Type B pancreatic cell (in vitro differentiated cells): ENCODE data around the gene RBBP8NL. TPM values are rescaled to one million over a fixed set of nuclear protein-coding genes. Genes with fewer than 3 reads are reported as not detected.

ENCODE experiments used
- DNase-seq: peaks from one replicate; pipeline ENCODE4 v3.0.0; 2021; ENCODE audit warnings: mixed read lengths; ENCODE audit not compliant: unreplicated experiment; ENCODE audit errors: extremely low spot score
- H3K27ac Mint-ChIP-seq: 2 replicates; pipeline ENCODE4 v1.8.0; 2021; ENCODE audit warnings: mild to moderate bottlenecking, mixed read lengths
- H3K27me3 Mint-ChIP-seq: 2 replicates; pipeline ENCODE4 v1.8.0; 2021; ENCODE audit warnings: mixed read lengths
- H3K36me3 Mint-ChIP-seq: 2 replicates; pipeline ENCODE4 v1.8.0; 2021; ENCODE audit warnings: mixed read lengths
- H3K4me1 Mint-ChIP-seq: one replicate; pipeline ENCODE4 v1.8.0; 2021; ENCODE audit warnings: mixed read lengths; ENCODE audit not compliant: unreplicated experiment
- H3K4me3 Mint-ChIP-seq: 2 replicates; pipeline ENCODE4 v1.8.0; 2021; ENCODE audit warnings: mild to moderate bottlenecking, mixed read lengths
- H3K9me3 Mint-ChIP-seq: 2 replicates; pipeline ENCODE4 v1.8.0; 2021; ENCODE audit warnings: mixed read lengths
- CTCF ChIP-seq: fragments of 200-600 bp; sonication (generic); conservative IDR thresholded peaks from 2 replicates; pipeline ENCODE4 v1.5.0; 2021; ENCODE audit warnings: antibody characterized with exemption, mild to moderate bottlenecking
- total RNA-seq: library from RNA; stranded (reverse); gene quantifications from 2 replicates; pipeline ENCODE4 v1.2.1, GENCODE V29; 2021; ENCODE audit warnings: low replicate concordance

The RBBP8NL gene
- total RNA-seq, 1 donor from 2014 or later, result 7.3 TPM

GRCh38 chr20:62474604-62475026 lies 47.3 kb upstream of the RBBP8NL start:
- TF ChIP-seq CTCF, result no peak
- H3K9me3 Mint-ChIP-seq, result no peaks in the 10 kb centered on the region
- H3K36me3 Mint-ChIP-seq, result no peaks in the 10 kb centered on the region
- H3K27ac Mint-ChIP-seq, result no peak overlapping the region
- H3K27me3 Mint-ChIP-seq, result peaks cover 47% of the 10 kb centered on the region
- no peak for DNase-seq
- H3K4me3 Mint-ChIP-seq, result peak overlapping the region; percentile 82
- H3K4me1 Mint-ChIP-seq, result peaks cover 24% of the 10 kb centered on the region

GRCh38 chr20:62473717-62474603 lies 46.6 kb upstream of the RBBP8NL start:
- Mint-ChIP-seq H3K9me3 (no peaks in the 10 kb centered on the region), H3K27me3 (peaks cover 40% of the 10 kb centered on the region), H3K4me1 (peaks cover 24% of the 10 kb centered on the region), H3K27ac (peak overlapping the region; percentile 56), H3K36me3 (no peaks in the 10 kb centered on the region), H3K4me3 (peak overlapping the region; percentile 82)
- no peak for TF ChIP-seq CTCF
- no peak for DNase-seq

GRCh38 chr20:62472941-62473585 lies 45.7 kb upstream of the RBBP8NL start:
- peaks cover 32% of the 10 kb centered on the region for H3K27me3 Mint-ChIP-seq
- peak overlapping the region; percentile 72 for H3K4me3 Mint-ChIP-seq
- DNase-seq, result no peak
- no peak for TF ChIP-seq CTCF
- no peaks in the 10 kb centered on the region for H3K36me3 Mint-ChIP-seq
- H3K27ac Mint-ChIP-seq, result peak overlapping the region; percentile 78
- H3K4me1 Mint-ChIP-seq, result peaks cover 19% of the 10 kb centered on the region
- H3K9me3 Mint-ChIP-seq, result no peaks in the 10 kb centered on the region

- H3K4me1 Mint-ChIP-seq, result peaks cover 18% of the 10 kb centered on the region
- H3K27me3 Mint-ChIP-seq, result peaks cover 25% of the 10 kb centered on the region
- peak overlapping the region; percentile 72 for H3K4me3 Mint-ChIP-seq
- TF ChIP-seq CTCF, result no peak
- no peaks in the 10 kb centered on the region for H3K36me3 Mint-ChIP-seq
- DNase-seq, result no peak
- H3K9me3 Mint-ChIP-seq, result no peaks in the 10 kb centered on the region
- H3K27ac Mint-ChIP-seq, result peak overlapping the region; percentile 78
Observed at GRCh38 chr20:62472138-62472940, 45.0 kb upstream of the RBBP8NL start.

- H3K27ac Mint-ChIP-seq, result peak overlapping the region; percentile 69
- peaks cover 23% of the 10 kb centered on the region for H3K27me3 Mint-ChIP-seq
- H3K4me3 Mint-ChIP-seq, result peak overlapping the region; percentile 66
- H3K36me3 Mint-ChIP-seq, result no peaks in the 10 kb centered on the region
- peaks cover 18% of the 10 kb centered on the region for H3K4me1 Mint-ChIP-seq
- H3K9me3 Mint-ChIP-seq, result no peaks in the 10 kb centered on the region
- DNase-seq, result no peak
- TF ChIP-seq CTCF, result no peak
Observed at GRCh38 chr20:62470459-62470858, 43.1 kb upstream of the RBBP8NL start.
